Activated CD4-positive, alpha-beta memory T cell treated with anti-CD3 and anti-CD28 coated beads for 36 hours (primary cell): ENCODE results near the gene PPP4C. TPM values are rescaled to one million over a fixed set of nuclear protein-coding genes. Genes with fewer than 3 reads are reported as not detected.
A peak's percentile ranks its signal among the peaks of the same experiment; 100 is the strongest.

ENCODE experiments used
- CTCF ChIA-PET: fragments of 350-600 bp; sonication (Branson Sonifier 250); formaldehyde crosslinking; loops from one replicate; lab custom pipeline; 2021; ENCODE audit warnings: antibody characterized with exemption, inconsistent platforms; lab: Charles Lee
- POLR2A ChIA-PET: fragments of 350-600 bp; sonication (Branson Sonifier 250); formaldehyde crosslinking; loops from one replicate; lab custom pipeline; 2021; ENCODE audit warnings: antibody characterized with exemption; lab: Charles Lee
- DNase-seq: peaks from one replicate; pipeline ENCODE4 v3.0.0-alpha.2; 2020
- H3K27ac Mint-ChIP-seq: one replicate; pipeline ENCODE4 v1.8.0; 2021; ENCODE audit warnings: mixed read lengths
- H3K27me3 Mint-ChIP-seq: one replicate; pipeline ENCODE4 v1.8.0; 2021; ENCODE audit warnings: mixed read lengths
- H3K36me3 Mint-ChIP-seq: one replicate; pipeline ENCODE4 v1.8.0; 2021; ENCODE audit warnings: mixed read lengths
- H3K4me1 Mint-ChIP-seq: one replicate; pipeline ENCODE4 v1.8.0; 2021; ENCODE audit warnings: low read depth, mixed read lengths
- H3K4me3 Mint-ChIP-seq: one replicate; pipeline ENCODE4 v1.8.0; 2021; ENCODE audit warnings: mild to moderate bottlenecking, mixed read lengths
- H3K9me3 Mint-ChIP-seq: one replicate; pipeline ENCODE4 v1.8.0; 2021; ENCODE audit warnings: mixed read lengths
- intact Hi-C: fragments of 100-400 bp; cut with micrococcal nuclease; formaldehyde crosslinking; loops from one replicate; pipeline ENCODE4 v1.15.1; 2023
- total RNA-seq, 2 experiments: library from RNA; stranded (reverse); gene quantifications; one replicate each; pipeline ENCODE4 v1.2.3, GENCODE V29; 2021

PPP4C gene
- total RNA-seq, 2 experiments from 2014 or later = 121 to 133 TPM

DNA sequence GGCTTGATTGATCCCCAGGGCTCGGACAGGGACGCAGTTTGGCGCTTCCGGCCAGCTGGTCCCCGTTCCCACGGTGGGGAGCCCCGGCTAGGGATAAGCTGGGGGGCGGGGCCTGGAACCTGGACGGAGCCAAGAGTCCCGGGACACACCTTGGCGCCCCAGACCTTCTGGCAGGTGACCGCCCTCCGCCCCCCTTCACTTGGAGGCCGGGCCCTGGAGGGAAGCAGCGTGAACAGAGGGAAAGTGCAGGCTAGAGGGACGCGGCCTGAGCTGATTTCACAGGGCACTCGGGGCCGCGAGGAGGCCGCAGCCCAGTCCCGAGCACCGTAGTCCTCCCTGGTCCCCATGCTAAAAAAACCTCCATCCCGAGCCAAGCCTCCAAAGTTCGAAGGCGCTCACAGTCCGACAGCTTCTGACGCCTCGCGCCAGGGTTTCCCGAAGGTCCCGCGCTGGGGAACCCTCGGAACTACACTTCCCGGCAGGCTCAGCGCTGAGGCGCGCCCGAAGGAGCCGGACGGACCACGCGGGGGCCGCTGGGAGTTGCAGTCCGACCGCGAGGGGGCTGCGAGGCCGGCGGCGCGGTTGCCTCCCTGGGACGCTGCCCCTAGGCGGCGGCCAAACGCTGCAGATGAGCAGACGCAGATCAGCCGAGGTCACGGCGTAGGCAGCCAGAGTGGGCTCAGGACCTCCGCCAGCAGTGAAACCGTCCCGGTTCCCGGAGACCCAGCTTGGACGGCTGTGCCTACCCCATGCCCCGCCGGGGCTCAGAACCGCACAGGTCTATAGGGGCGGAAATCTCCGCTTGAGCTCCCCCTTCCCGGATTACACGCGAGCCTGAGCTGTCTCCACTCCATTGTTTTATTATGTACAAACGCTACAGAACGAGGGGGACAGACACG is 15.9 kb downstream of the PPP4C start, which contains the start of gene TBX6:
Gene TBX6 (minus strand): TSS at position 451 of the 899 bp plus-strand sequence. CDS start 731 bp downstream, outside the sequence.
- ChIA-PET POLR2A (interaction anchor here (0.9 to 4.6 kb wide), 14 partner anchors 11 to 444 kb away, joined by 3 to 35 read pairs (median 5); partner anchors contain the start of genes ALDOA, CORO1A and PPP4C), CTCF (interaction anchor here (0.6 to 5.8 kb wide), 41 partner anchors 10 to 559 kb away, joined by 3 to 76 read pairs (median 4); partner anchors contain the start of genes ALDOA, CORO1A, GDPD3 and HIRIP3)
- peak; percentile 96 for DNase-seq
- intact Hi-C loops = loop anchor here (1.0 to 5.0 kb wide), 6 partner anchors 15 to 280 kb away; partner anchors contain the start of genes ALDOA and MAPK3
- peaks cover 44% of the 10 kb centered on the region for H3K4me1 Mint-ChIP-seq
- H3K27me3 Mint-ChIP-seq = no peaks in the 10 kb centered on the region
- H3K36me3 Mint-ChIP-seq = peaks cover 20% of the 10 kb centered on the region
- peak within 1 kb of the TSS; percentile 83 for H3K4me3 Mint-ChIP-seq
- H3K9me3 Mint-ChIP-seq = peaks cover 3% of the 10 kb centered on the region
- H3K27ac Mint-ChIP-seq = peak within 1 kb of the TSS; percentile 94

DNA sequence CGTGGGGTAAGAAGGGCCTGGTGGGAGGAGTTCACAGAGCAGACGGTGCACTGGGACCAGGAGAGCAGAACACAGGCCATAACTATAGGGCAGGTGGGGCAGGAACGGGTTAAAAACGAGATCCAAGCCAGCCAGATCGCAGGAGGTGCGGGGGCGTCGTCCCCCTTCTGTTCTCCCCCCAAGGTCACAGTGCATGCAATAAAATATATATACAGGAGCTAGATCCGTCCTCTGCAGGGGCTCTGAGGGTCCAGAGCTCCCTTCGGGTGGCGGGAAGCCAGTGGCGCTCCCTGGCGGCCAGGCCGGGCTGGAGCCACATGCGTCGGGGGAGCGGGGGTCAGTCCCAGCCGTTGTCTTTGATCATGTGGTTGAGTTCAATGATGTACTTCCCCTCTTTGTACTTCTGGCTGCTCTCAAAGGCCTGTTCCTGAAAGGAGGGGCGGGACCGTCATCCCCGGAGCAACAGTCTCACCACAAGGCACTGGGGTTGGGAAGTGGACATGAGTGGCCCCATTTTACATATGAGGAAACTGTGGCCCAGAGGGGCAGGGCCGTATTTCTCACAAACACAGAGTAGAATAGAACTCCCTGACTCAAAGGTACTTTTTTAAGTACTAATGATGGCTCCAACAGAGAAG is 16.7 kb downstream of the PPP4C start:
- intact Hi-C loops = loop anchor here (1.0 to 5.0 kb wide), 5 partner anchors 27 to 281 kb away; partner anchors contain the start of genes ALDOA and MAPK3
- Mint-ChIP-seq H3K9me3 (peaks cover 10% of the 10 kb centered on the region), H3K27me3 (no peaks in the 10 kb centered on the region), H3K4me3 (peak overlapping the region; percentile 83), H3K27ac (peak overlapping the region; percentile 94), H3K4me1 (peaks cover 46% of the 10 kb centered on the region), H3K36me3 (peaks cover 21% of the 10 kb centered on the region)
- peak; percentile 90 for DNase-seq
- ChIA-PET CTCF (interaction anchor here (0.6 to 5.8 kb wide), 36 partner anchors 9 to 558 kb away, joined by 3 to 76 read pairs (median 5); partner anchors contain the start of genes ALDOA, CORO1A, HIRIP3 and PPP4C), POLR2A (interaction anchor here (0.9 to 4.6 kb wide), 12 partner anchors 11 to 443 kb away, joined by 3 to 35 read pairs (median 6); partner anchors contain the start of genes ALDOA, CORO1A and PPP4C)

DNA sequence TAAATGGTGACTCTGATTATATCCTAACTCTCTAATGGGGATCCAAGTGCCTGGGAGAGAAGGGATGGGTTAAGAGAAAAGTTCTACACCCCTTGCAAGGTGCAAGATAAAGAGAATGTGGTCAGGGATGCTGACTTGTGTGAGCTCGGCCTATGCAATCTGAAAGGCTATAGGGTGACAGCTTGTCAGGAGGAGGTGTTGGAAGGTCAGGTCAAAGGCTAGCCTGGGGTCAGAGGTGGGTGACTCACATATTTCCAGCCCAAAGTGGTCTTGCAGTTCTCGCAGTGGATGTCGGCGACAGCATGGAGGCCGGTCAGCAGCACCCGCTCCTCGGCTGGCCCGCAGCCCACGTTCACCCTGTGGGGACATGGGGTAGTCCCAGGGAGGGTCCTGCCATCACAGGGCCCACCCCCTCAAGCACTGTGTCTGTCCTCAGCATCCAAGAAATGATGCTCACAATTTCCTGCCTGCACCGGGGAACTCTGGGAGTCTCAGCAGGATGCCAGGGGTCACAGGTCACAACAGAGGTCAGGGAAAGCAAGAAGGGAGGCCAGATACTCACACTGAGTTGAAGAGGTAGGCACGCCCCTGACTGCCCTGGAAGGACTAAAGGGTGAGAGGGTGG is 18.9 kb downstream of the PPP4C start:
- H3K27me3 Mint-ChIP-seq = no peaks in the 10 kb centered on the region
- H3K9me3 Mint-ChIP-seq = peaks cover 24% of the 10 kb centered on the region
- intact Hi-C loops = loop anchor here (5.0 kb wide), 2 partner anchors 42 to 48 kb away; a partner anchor contains a TSS
- H3K27ac Mint-ChIP-seq = peak overlapping the region; percentile 88
- ChIA-PET CTCF (interaction anchor here (5.8 kb wide), 1 partner anchor 16 kb away, joined by 76 read pairs; the partner anchor contains the start of gene PPP4C), POLR2A (interaction anchor here (1.3 to 1.5 kb wide), 2 partner anchors 90 to 91 kb away, joined by 3 to 4 read pairs; no protein-coding TSS in a partner anchor)
- peak overlapping the region; percentile 85 for H3K4me3 Mint-ChIP-seq
- no peak for DNase-seq
- peaks cover 45% of the 10 kb centered on the region for H3K4me1 Mint-ChIP-seq
- peaks cover 31% of the 10 kb centered on the region for H3K36me3 Mint-ChIP-seq

DNA sequence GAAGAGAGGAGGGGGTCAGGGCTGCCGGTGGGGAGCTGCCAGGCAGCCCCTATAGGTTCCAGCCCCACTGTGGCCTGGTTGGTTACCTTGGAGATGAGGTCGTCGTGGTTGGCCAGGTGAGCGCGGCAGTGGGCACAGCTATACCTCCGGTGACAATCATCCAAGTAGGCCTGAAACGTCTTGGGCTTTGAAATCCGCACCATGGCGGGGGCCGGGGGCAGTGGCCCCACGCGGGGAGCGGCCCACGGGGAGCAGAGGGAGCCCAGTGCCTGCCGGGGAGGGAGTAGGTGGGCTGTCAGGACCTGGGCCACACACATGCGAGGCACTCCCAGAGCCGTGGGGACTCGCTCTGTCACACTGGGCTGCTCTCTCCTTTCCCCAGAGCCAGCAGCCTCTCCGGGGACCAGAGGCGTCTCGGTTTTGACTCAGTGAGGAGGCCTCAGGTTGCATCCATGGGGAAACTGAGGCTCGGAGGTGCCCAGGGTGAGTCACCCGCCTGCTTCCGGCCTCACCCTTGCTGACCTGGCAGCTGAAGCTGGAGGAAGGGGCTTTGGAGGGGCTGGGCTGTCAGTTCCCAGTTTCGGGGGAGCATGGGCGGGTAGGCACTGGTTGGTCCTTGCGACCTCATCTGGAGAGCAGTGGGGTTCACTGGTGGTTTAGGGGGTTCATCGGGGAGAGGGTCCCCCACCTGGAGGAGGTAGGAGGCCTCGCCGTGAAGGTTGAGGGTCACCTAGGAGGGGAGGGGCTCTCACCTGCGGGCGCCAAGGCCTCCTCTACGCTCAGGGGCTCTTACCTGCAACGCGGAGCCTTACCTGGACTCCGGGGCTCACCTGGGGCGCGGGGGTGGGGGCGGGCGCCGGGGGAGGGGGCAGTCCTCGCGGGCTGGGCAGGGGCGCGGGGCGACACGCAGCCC is 19.6 kb downstream of the PPP4C start:
- peak; percentile 31 for DNase-seq
- no peaks in the 10 kb centered on the region for H3K27me3 Mint-ChIP-seq
- intact Hi-C loops = loop anchor here (1.0 kb wide), 2 partner anchors 28 to 283 kb away; partner anchors contain the start of gene MAPK3
- peaks cover 31% of the 10 kb centered on the region for H3K36me3 Mint-ChIP-seq
- peaks cover 37% of the 10 kb centered on the region for H3K4me1 Mint-ChIP-seq
- ChIA-PET POLR2A (interaction anchor here (1.3 to 1.5 kb wide), 3 partner anchors 17 to 91 kb away, joined by 3 to 4 read pairs (median 4); partner anchors contain the start of gene GDPD3), CTCF (interaction anchor here (5.8 kb wide), 1 partner anchor 17 kb away, joined by 76 read pairs; the partner anchor contains the start of gene PPP4C)
- peak overlapping the region; percentile 85 for H3K4me3 Mint-ChIP-seq
- peak overlapping the region; percentile 88 for H3K27ac Mint-ChIP-seq
- peaks cover 24% of the 10 kb centered on the region for H3K9me3 Mint-ChIP-seq

DNA sequence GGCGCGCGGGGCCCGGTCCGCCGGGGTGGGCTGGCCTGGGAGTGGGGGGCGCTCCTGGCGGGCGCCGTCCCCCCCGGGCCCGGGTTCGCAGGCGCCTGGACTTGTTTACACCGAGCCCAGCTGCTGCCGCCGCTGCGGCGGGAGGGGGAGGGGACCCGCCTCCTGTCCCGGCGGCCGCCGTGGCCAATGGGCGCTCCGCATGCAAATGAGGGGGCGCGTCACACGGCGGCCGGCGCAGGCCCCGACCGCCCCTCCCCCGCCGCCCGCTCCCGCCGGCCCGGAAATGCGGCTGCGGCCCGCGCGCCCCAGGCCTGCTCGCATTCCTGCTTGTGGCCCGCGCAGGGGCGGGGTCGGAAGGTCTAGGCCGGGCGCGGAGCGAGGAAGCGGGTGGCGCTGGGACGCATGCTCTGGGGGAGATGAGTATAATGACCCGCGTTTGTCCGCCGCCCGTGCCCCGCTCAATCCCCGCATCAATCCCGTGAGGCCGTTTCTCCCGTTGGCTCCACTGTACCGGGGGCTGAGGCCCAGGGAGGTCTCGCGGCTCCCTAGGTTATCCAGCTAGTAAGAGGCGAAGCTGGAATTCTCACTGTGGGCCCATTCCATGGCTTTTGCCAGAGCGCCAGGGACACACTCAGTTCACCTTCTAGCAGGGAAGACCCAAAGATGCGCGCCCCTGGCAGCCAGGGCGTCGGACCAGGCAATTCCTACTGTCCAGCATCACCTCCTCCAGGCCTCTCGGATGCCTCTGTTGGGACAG is 20.5 kb downstream of the PPP4C start, which contains the start of gene YPEL3:
Gene YPEL3 (minus strand): TSS at position 109 of the 757 bp plus-strand sequence. CDS start 731 bp downstream, outside the sequence.
- Mint-ChIP-seq H3K9me3 (peaks cover 24% of the 10 kb centered on the region), H3K27me3 (no peaks in the 10 kb centered on the region), H3K36me3 (peaks cover 31% of the 10 kb centered on the region), H3K27ac (peak within 1 kb of the TSS; percentile 88), H3K4me3 (peak within 1 kb of the TSS; percentile 85), H3K4me1 (peaks cover 36% of the 10 kb centered on the region)
- intact Hi-C loops = loop anchor here (1.0 kb wide), 2 partner anchors 27 to 282 kb away; partner anchors contain the start of gene MAPK3
- DNase-seq = peak; percentile 93
- CTCF ChIA-PET = no interaction called here
- POLR2A ChIA-PET = interaction anchor here (1.0 to 1.3 kb wide), 4 partner anchors 17 to 90 kb away, joined by 3 to 4 read pairs (median 4); partner anchors contain the start of genes CORO1A and GDPD3

DNA sequence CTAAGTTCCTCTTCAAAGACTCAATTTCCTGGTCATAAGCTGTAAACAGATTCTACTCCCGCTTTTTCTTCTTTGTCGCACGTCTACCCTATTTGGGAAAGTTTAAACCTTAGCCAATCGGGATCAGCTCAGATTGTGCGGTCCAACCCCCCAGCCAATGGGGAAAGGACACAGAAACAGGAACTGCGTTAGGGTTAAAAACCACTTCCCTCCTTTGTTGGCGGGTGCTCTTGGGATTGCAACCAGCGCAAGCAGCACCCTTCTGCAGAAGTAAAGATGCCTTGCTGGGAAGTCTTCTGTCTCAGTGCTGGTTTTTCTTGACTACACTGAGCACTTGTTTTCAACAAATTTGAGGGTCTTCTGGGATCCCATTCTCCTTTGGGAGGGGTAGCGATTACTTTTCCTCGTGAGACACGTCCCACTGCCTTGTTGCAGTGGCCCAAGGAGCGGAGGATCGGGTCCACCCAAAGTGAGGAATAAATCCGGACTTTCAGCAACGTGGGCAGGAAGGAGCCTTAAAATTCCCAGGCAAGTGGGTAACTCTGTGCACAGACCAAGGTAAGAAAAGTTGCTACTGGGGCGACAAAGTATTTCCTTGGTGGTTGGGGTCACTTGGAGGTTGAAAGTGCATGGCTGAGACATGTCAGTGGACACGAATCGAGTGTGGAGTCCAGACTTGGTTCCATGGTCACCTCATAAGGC is 21.2 kb downstream of the PPP4C start:
- ChIA-PET POLR2A (interaction anchor here (1.0 to 1.3 kb wide), 3 partner anchors 16 to 88 kb away, joined by 3 to 4 read pairs (median 4); partner anchors contain the start of genes CORO1A and GDPD3), CTCF (no interaction called here)
- intact Hi-C loops = loop anchor here (1.0 kb wide), 2 partner anchors 26 to 281 kb away; partner anchors contain the start of gene MAPK3
- Mint-ChIP-seq H3K36me3 (peaks cover 31% of the 10 kb centered on the region), H3K27me3 (no peaks in the 10 kb centered on the region), H3K9me3 (peaks cover 24% of the 10 kb centered on the region), H3K4me3 (peak overlapping the region; percentile 72), H3K4me1 (peaks cover 34% of the 10 kb centered on the region), H3K27ac (peak overlapping the region; percentile 85)
- no peak for DNase-seq

DNA sequence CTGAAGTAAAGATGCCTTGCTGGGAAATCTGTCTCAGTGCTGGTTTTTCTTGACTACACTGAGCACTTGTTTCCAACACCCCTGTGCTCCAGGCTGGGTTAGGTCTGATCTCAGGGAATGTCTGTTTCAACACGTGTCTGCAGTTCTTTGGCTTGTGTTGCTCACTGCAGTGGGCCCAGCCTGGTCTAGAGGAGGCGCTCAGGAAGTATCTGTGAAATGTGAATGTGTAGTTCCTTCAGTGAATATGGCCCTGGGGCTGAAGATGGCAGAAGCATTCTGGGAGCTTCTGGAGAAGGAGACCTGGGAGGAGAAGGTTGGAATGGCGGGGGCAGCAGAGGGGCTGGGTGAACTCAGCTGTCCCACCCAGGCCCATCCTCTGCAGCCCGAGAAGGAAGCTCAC is 28.3 kb downstream of the PPP4C start:
- intact Hi-C loops = no loop called here
- H3K4me3 Mint-ChIP-seq = no peak overlapping the region
- H3K27me3 Mint-ChIP-seq = no peaks in the 10 kb centered on the region
- POLR2A ChIA-PET = no interaction called here
- CTCF ChIA-PET = interaction anchor here (1.2 to 2.8 kb wide), 3 partner anchors 8 to 11 kb away, joined by 4 to 19 read pairs (median 15); partner anchors contain the start of gene GDPD3
- no peaks in the 10 kb centered on the region for H3K9me3 Mint-ChIP-seq
- H3K4me1 Mint-ChIP-seq = no peaks in the 10 kb centered on the region
- DNase-seq = no peak
- H3K36me3 Mint-ChIP-seq = peaks cover 7% of the 10 kb centered on the region
- H3K27ac Mint-ChIP-seq = no peak overlapping the region

GRCh38 chr16:30104492-30104891 is 28.7 kb downstream of the PPP4C start:
- Mint-ChIP-seq H3K27me3 (no peaks in the 10 kb centered on the region), H3K36me3 (peaks cover 7% of the 10 kb centered on the region), H3K4me1 (no peaks in the 10 kb centered on the region), H3K27ac (no peak overlapping the region), H3K4me3 (no peak overlapping the region), H3K9me3 (no peaks in the 10 kb centered on the region)
- DNase-seq = no peak
- intact Hi-C loops = no loop called here
- CTCF ChIA-PET = interaction anchor here (1.2 to 2.8 kb wide), 2 partner anchors 11 to 12 kb away, joined by 4 to 19 read pairs; no protein-coding TSS in a partner anchor
- POLR2A ChIA-PET = no interaction called here
